HG03066 (cell line): ENCODE measurements around the gene NTSR1.

ENCODE experiments used
- ATAC-seq: cut with Tn5 transposase; IDR thresholded peaks from one replicate; pipeline ENCODE4 v1.9.1; 2021; ENCODE audit warnings: low read depth; ENCODE audit not compliant: unreplicated experiment

The NTSR1 gene

DNA sequence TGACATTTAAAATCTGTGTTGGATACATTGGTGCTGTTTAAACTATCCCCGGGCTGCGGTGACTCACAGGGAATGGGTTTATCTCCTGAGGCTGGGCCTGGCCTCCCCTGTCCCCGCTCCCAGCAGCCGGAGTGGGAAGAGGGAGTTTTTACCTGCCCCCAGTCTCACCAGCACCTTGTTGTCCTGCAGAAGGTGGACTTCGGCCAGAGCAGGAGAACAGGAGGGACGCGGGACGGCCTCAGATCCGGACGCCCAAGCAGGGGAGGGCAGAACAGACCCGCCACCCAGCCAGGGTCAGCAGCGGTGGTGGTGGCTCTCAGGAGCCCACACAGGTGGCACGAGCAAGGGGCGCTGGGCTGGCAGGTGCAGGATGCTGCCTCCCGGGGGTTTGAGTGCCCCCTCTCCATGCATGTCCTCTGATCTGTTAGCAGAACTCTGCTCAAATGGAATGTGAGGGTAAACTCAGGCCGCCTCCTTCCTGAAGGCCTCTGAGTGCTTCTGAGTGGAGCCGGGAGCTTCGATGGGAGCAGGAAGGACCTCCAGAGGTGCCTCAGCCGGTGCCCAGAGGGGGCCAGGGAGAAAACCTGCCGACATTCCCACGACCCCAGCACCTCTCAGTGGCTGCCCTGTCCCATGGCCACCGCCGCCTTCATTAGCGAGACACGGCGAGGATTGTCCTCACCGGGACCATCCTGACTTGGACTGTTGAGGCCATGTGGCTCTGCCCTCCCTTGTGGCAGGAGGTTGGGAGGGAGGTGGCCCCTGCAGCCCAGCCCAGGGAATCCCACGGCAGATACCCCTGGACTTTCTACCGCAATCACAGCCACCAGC lies 44.2 kb downstream of the NTSR1 start:
- ATAC-seq, result no peak

GRCh38 chr20:62753626-62754025 lies 45.0 kb downstream of the NTSR1 start:
- ATAC-seq, result no peak

DNA sequence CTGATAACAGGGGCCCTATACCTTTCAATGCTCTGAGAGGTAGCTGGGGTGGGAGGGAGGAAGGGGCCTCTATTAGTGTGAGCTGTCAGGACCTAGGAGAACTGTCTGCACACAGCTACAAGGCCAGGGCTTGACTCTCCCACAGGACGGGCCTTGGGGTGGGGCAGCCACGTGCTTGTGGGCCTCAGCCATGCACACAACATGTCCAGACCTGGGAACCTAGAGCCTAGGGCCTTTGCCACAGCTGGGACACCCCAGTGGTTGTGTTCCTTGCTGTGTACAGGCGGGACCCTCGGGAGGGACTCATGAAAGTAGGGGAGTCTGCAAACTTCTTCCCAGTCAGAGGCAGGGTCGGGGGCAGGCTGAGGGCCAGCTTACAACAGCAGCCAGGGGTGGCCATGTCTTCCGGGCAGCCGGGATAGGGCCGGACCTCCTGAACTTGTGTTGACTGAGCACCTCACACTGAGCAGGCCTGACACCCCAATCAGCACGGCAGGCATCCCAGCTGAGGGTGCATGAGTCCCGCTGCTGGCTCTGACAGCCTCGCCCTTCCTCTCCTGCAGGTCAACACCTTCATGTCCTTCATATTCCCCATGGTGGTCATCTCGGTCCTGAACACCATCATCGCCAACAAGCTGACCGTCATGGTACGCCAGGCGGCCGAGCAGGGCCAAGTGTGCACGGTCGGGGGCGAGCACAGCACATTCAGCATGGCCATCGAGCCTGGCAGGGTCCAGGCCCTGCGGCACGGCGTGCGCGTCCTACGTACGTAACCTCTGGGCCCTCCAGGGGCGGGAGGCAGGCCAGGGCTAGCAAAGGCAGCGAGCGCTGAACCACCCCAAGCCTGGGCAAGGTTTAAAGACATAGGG lies 45.7 kb downstream of the NTSR1 start:
- ATAC-seq, result no peak

DNA sequence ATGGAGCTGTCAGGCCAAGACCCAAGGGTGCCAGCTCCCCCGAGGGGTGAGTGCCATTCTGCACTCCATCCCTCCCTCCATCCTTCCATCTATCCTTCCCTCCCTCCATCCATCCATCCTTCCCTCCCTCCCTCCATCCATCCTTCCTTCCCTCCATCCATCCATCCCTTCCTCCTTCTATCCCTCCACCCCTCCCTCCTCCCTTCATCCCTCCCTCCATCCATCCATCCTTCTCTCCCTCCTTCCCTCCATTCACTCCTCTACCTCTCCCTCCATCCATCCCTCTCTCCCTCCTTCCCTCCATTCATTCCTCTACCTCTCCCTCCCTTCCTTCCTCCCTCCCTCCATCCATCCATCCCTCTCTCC lies 46.3 kb downstream of the NTSR1 start:
- no peak for ATAC-seq

DNA sequence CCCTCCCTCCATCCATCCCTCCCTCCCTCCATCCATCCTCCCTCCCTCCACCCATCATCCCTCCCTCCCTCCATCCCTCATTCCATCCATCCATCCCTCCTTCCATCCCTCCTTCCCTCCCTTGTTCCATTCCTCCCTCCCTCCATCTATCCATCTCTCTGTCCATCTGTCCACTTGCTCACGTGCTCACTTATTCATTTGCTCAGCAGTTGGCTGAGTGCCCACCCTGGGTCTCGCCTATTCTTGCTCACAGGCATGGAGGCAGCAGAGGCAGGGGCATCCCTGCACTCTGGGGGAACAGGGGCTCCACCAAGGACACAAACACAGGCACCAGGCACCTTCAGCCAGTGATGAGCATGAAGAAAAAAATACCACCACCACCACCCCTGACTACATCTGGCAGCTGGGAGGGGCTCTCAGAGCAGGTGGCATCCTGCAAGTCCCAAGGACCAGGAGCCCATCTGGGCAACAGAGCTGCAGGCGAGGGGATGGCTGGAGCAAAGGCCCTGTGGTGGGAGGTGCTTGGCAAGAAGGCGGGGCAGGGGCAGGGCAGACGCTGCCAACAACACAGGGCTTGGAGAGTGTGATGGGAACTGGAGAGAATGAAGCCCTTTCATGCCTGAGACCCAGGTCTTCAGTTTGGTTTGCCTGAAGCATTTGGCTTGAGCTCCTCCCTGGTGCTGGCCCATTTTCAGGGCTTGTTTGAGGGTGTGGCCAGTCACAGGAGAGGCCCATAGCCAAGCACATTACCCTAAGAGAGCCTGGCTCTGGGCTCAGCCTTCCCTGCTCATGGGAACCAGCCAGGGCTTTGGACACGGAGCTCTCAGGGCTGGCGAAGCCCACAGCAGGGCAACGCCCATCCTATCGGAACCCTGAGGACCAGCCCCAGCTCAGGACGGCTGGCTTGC lies 47.4 kb downstream of the NTSR1 start:
- no peak for ATAC-seq

GRCh38 chr20:62758226-62758912 lies 49.7 kb downstream of the NTSR1 start:
- ATAC-seq, result no peak

GRCh38 chr20:62759981-62760431 lies 51.4 kb downstream of the NTSR1 start:
- no peak for ATAC-seq

DNA sequence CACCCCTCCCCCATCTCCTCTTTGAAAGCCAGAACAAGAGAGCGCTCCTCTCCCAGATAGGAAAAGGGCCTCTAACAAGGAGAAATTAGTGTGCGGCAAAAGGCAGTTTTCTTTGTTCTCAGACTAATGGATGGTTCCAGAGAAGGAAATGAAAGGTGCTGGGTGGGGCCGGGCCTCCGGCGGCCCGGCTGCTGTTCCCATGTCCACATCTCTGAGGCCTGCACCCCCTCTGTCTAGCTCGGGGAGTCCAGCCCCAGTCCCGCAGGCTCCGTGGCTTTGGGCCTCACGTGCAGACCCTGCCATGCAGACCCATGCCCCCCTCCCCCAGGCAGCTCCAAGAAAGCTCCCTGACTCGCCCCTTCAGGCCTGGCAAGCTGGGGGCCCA lies 51.8 kb downstream of the NTSR1 start:
- ATAC-seq, result no peak

GRCh38 chr20:62760856-62761758 lies 52.5 kb downstream of the NTSR1 start:
- no peak for ATAC-seq

DNA sequence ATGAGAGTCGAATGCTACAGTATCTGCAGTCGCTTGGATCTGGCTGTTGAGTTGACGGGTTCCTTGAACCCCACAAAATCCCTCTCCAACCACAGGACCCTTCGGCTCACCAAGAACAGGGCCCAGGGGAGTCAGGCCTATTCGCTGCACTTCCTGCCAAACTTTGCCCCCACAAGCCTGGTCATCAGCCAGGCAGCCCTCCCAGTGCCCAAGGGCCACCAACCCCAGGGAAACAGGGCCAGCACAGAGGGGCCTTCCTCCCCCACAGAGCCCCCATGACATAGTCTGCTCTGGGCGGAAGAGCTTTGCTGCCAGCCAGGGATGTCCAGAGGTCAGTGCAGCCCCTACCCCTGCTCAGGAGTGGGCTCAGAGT lies 53.1 kb downstream of the NTSR1 start:
- no peak for ATAC-seq

GRCh38 chr20:62762376-62762775 lies 53.7 kb downstream of the NTSR1 start:
- no peak for ATAC-seq

GRCh38 chr20:62762801-62763368 lies 54.2 kb downstream of the NTSR1 start:
- no peak for ATAC-seq

DNA sequence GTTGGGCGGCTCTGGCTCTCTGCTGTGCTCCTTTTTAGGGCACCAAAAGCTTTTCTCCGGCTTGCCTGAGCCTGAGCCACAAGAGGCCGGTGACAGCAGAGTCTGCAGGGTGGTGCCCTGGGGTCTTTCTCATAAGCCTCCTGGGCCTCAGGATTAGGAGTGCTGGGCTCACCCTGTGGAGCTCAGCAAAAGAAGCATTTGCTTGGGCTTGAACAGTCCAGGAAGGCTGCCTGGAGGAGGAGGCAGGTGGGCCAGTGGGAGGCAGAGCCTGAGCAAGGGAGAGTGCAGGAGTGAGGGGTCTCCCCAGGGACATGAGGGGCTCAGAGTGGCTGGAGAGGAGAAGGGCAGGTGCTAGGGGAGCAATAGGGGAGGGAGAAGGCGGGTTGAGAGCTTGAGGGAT lies 54.8 kb downstream of the NTSR1 start:
- no peak for ATAC-seq

DNA sequence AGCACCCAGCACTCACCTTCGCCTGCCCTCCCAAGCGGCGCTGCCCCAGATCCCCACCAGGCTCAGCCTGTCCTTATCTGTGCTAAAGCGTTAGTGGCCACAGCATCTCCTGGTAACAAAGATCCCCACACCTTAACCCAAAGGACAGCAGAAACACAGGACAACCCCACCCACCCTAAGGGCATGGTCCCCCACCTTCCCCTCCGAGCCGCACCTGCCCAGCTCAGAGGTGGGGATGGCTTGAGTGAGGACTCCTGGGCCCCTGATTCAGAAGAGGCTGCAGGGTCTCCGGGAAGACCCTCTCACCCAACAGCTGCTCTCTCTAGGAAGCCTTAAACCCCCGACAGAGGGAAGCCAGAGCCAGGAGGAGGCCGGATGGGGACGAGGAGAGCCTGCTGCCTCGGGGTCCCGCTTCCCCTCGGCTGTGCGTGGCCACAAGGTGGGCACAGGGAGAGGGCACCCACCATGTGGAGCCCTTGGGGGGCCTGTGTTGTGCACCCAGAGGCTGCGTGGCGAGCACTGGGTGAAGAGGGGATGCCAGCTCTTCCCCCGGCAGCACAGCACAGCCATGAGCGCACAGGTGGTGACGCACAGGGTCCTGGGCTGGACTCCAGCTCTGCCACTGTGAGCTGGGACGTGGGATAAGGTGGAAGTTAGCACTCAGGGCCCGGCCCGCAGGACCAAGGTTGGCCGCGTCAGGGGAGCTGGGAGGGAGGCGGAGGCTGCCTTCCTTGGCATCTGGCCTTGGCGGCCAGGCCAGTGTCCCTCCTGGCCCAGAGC lies 55.7 kb downstream of the NTSR1 start:
- ATAC-seq, result no peak

DNA sequence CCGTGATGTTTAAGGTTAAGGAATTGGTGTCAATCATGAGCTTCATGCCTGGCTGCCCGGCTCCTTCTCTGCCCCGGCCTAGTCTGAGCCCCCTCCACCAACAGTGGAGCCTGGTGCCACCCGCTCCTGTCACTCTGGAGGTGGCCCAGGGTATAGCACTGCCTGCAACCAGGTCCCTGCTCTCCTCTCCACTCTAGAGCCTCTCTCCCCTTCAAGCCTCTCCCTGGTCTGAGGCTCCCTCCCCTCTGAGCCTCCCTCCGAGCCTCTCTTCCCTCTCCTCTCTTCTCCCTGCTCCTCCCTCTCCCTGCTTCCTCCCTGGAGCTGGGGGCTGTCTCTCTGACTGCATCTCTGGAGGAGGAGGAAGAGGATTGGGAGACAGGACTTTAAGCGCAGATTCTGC lies 56.4 kb downstream of the NTSR1 start:
- ATAC-seq, result no peak

DNA sequence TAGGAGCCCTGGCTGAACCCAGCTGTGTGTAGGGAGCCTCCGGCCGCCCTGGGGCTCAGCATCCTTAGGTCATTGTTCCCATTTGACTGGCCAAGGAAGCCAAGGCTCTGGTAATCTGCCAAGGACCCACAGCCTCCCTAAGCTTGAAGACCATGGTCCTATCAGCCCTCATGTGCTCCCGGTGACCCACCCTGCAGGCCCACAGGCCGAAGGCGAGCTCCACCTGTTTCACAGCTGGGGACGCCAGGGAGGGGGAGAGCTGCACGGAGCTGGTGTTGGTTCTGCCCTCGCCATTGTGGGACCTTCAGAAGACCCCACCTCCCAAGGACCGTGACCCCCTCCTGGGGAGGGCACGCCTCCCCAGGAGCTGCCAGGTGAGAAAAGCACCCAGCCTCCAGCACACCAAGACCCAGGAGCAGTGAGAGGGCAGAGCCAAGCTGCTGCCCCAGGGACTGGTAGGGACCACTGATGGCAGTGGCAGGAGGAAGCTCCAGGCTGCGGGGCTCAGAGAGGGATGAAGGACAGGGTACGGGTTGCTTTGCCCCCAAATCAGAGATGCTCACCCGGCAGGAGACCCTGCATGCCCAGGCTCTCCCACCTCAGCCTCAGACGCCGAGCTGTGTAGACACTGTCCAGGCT lies 56.9 kb downstream of the NTSR1 start:
- no peak for ATAC-seq

GRCh38 chr20:62766071-62766450 lies 57.4 kb downstream of the NTSR1 start:
- no peak for ATAC-seq

GRCh38 chr20:62766716-62767115 lies 58.1 kb downstream of the NTSR1 start:
- ATAC-seq, result no peak
